Thyroid gland (tissue), 4 donors: ENCODE data around the gene FN3K. TPM values are rescaled to one million over a fixed set of nuclear protein-coding genes. Genes with fewer than 3 reads are reported as not detected.
A peak's percentile ranks its signal among the peaks of the same experiment; 100 is the strongest.

Experiments used
- DNase-seq, 2 donors: peaks; one replicate each; pipeline ENCODE4 v3.0.0-alpha.2; 2019
- H3K27ac ChIP-seq, 3 donors: fragments of 200-600 bp; sonication (generic); 1 replicate in 2 of 3; 2 replicates in 1 of 3; pipeline ENCODE4 v1.5.1; 2016 to 2019; ENCODE audit warnings: mild to moderate bottlenecking in 1 of 3, moderate library complexity in 1 of 3
- H3K27me3 ChIP-seq: fragments of 200-600 bp; sonication (generic); one replicate; pipeline ENCODE4 v1.5.1; 2019
- H3K36me3 ChIP-seq, 2 donors: fragments of 200-600 bp; sonication (generic); one replicate each; pipeline ENCODE4 v1.5.1; 2016 to 2019
- H3K4me1 ChIP-seq, 2 donors: fragments of 200-600 bp; sonication (generic); one replicate each; pipeline ENCODE4 v1.5.1; 2017 to 2019
- H3K4me3 ChIP-seq, 3 donors: fragments of 200-600 bp; sonication (generic); replicated peaks in 1 of 3; 1 replicate in 2 of 3; 2 replicates in 1 of 3; pipeline ENCODE4 v1.5.1; 2016; ENCODE audit warnings: mild to moderate bottlenecking in 1 of 3
- H3K9me3 ChIP-seq: fragments of 200-600 bp; sonication (generic); one replicate; pipeline ENCODE4 v1.5.1; 2017
- POLR2A ChIP-seq, 2 donors: fragments of 450-650 bp; IDR thresholded peaks; one replicate each; pipeline ENCODE4 v1.6.1; 2017; ENCODE audit warnings: antibody characterized with exemption in 2 of 2, mild to moderate bottlenecking in 2 of 2, moderate library complexity in 1 of 2
- WGBS, 2 donors: methylation state at CpG; one replicate each; pipeline ENCODE4 v1.1.5; 2017; 5-methylcytosine and 5-hydroxymethylcytosine counted together
- intact Hi-C: fragments of 100-400 bp; cut with DNase I; formaldehyde crosslinking; loops from one replicate; pipeline ENCODE4 v1.15.1; 2023
- total RNA-seq, 4 donors: library from RNA; depleted of rRNA; stranded (reverse); fragments of >200 nt; gene quantifications; one replicate each; pipeline ENCODE4 v1.2.3, GENCODE V29; 2016
- TF ChIP-seq, protein P1 (sequence below), 6 experiments: fragments of 200-600 bp in 3 of 6; fragments of 450-650 bp in 3 of 6; sonication (generic) in 3 of 6; IDR thresholded peaks; one replicate each; pipeline ENCODE4 v1.5.1; 2016 to 2019; ENCODE audit warnings: antibody characterized with exemption in 6 of 6, mild to moderate bottlenecking in 2 of 6, inconsistent platforms in 1 of 6, moderate library complexity in 1 of 6

Gene FN3K
- total RNA-seq, 4 donors from 2014 or later, result 7.2 to 13.3 (median 12.0) TPM

DNA sequence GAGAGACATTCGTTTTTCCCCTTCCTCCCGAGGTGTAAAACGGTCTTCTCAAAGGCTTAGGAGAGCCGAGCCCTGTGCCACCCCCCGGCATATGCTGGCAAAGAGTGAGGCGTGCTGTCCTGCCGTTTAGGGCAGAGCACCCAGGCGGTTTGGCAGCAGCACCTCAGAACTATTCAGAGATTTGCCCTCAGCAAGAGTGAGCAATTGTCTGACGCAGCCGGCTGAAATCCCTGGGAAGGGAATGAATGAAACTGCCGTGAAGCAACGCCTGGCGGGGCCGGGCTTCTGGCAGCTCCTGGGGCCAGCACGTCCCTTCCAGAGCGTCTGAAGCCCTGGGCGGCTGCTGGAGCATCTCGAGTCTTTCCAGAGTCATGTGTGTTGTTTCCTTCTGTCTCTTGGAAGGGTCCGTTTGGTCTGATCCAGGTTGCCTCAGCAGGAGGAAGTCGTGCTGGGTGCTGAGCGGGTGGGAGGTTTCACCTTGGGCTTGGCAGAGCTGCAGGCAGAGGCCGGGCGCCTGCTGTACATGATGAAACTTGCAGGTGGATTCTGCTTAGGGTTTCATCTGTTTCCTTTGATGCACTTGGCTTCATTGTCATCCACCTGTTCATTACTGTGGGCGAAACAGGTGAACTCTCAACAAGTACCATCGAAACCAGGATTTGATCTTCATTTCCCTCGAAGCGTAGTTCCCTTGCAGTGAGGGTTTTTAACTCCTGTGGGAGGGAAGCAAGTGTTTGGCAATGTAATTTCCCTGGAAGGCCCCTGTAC, 51.9 kb downstream of the FN3K start:
- no peaks in the 10 kb centered on the region for H3K9me3 ChIP-seq
- peaks cover under 1 to 4% of the 10 kb centered on the region in 2 donors for H3K4me1 ChIP-seq
- DNase-seq, result no peak
- WGBS, 2 donors, result 82 to 87% methylated on average over 27 of the region's 27 CpGs
- intact Hi-C loops, result no loop called here
- no peak overlapping the region for H3K27ac ChIP-seq
- no peaks in the 10 kb centered on the region for H3K27me3 ChIP-seq
- H3K36me3 ChIP-seq, result peaks cover 0 to 3% of the 10 kb centered on the region in 2 donors
- no peak overlapping the region for H3K4me3 ChIP-seq
- TF ChIP-seq, protein P1, sequence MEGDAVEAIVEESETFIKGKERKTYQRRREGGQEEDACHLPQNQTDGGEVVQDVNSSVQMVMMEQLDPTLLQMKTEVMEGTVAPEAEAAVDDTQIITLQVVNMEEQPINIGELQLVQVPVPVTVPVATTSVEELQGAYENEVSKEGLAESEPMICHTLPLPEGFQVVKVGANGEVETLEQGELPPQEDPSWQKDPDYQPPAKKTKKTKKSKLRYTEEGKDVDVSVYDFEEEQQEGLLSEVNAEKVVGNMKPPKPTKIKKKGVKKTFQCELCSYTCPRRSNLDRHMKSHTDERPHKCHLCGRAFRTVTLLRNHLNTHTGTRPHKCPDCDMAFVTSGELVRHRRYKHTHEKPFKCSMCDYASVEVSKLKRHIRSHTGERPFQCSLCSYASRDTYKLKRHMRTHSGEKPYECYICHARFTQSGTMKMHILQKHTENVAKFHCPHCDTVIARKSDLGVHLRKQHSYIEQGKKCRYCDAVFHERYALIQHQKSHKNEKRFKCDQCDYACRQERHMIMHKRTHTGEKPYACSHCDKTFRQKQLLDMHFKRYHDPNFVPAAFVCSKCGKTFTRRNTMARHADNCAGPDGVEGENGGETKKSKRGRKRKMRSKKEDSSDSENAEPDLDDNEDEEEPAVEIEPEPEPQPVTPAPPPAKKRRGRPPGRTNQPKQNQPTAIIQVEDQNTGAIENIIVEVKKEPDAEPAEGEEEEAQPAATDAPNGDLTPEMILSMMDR (IDR thresholded peaks at IDR 0.05), result no peak

DNA sequence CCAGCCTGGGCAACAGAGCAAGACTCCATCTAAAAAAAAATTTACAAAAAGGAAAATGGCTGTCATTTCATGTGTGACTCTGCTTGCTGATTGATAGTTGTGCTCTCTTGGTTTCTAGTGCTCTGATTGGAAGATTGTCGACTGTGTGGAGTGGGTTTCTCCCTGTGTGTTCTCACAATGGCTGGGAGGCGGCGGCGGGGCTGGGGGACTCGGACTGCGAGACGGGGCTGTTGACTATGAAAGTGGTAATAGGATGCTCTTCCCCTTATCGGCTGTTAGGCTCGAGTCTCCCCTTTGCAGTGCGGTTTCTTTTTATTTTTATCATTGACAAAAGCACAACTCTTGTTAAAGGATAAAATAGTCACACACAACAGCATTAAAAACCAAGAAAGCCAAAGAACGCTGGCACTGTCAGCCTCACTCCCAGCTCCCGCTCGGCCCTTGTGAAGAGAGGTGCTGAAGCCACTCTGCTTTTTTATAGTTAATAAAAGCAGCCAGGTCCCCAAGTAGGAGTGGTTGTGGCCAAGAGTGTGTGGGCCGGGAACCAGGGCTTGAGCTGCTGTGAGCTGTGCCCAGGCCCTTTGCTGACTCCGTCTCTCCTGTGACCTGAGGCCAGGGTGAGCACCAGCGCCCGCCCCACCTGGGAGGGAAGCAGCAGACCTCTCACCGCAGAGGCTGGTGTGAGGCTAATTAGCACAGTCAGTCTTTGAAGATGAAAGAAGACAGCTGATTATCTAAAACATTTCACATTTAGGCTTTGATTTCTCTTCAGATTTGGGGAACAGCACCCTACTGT, 53.0 kb downstream of the FN3K start:
- no peak overlapping the region for H3K4me3 ChIP-seq
- DNase-seq, result peak in 1 of 2 donors; percentile 19
- no peaks in the 10 kb centered on the region for H3K9me3 ChIP-seq
- H3K27me3 ChIP-seq, result no peaks in the 10 kb centered on the region
- H3K36me3 ChIP-seq, result peaks cover 0 to 2% of the 10 kb centered on the region in 2 donors
- H3K4me1 ChIP-seq, result no peaks in the 10 kb centered on the region
- no peak overlapping the region for H3K27ac ChIP-seq
- intact Hi-C loops, result no loop called here
- no peak for TF ChIP-seq POLR2A (IDR thresholded peaks at IDR 0.05)
- TF ChIP-seq, protein P1 (IDR thresholded peaks at IDR 0.05), result no peak
- WGBS, 2 donors, result 84 to 87% methylated on average over 17 to 18 of the region's 18 CpGs

DNA sequence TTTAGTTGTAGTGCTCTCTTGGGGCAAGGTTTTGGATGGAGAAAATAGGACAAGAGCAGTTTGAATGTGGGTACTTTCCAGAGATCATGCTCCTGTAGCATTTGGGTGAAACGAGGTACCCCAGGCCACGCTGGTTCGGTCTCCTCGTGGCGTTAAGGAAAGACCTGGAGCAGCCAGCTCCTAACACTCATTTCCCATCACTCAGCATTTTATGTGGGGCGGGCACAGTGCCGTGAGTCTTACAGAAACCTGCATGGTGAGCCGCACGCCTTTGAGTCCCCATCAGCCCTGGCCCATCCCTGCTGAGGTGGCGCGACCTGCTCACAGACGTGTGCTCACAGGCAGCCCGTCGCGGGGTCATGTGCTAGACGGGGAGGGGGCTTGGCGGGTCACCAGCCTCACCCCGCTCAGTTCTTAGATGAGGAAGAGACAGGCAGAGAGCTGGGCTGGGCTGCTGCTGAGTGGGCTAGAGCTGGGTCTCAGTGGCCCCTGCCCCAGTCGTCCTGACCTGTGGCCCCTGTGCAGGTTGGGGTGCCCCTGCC, 53.7 kb downstream of the FN3K start:
- Histone ChIP-seq H3K36me3 (no peaks in the 10 kb centered on the region), H3K9me3 (no peaks in the 10 kb centered on the region), H3K27me3 (no peaks in the 10 kb centered on the region), H3K27ac (no peak overlapping the region), H3K4me3 (no peak overlapping the region), H3K4me1 (no peaks in the 10 kb centered on the region)
- TF ChIP-seq, protein P1 (IDR thresholded peaks at IDR 0.05), result no peak
- TF ChIP-seq POLR2A (IDR thresholded peaks at IDR 0.05), result no peak
- 93 to 97% methylated on average over 15 to 19 of the region's 19 CpGs for WGBS, 2 donors
- intact Hi-C loops, result no loop called here
- no peak for DNase-seq

DNA sequence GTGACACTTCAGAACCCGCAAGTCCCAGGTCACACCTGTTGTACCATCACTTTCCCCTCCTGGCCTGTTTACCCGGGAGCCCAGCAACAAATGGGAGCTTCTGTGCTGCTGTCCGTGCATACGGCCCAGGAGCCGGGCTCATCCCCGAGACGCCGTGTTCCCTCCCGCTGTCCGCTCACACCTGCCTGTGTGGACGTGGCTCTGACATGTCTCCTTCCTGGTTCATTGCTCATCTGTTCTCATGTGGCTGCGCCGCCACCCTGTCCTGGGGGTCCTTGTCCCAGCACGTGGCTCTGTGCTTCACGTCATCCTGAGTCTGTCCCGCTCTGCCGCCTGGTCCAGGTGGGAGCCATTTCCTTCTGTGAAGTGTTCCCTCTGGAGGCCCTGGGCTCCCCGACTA, 54.4 kb downstream of the FN3K start:
- H3K4me1 ChIP-seq, result no peaks in the 10 kb centered on the region
- no peak overlapping the region for H3K4me3 ChIP-seq
- intact Hi-C loops, result no loop called here
- H3K27ac ChIP-seq, result no peak overlapping the region
- no peaks in the 10 kb centered on the region for H3K9me3 ChIP-seq
- no peaks in the 10 kb centered on the region for H3K27me3 ChIP-seq
- DNase-seq, result no peak
- no peaks in the 10 kb centered on the region for H3K36me3 ChIP-seq
- WGBS, 2 donors, result 96 to 98% methylated on average over 18 of the region's 18 CpGs
- TF ChIP-seq POLR2A (IDR thresholded peaks at IDR 0.05), result no peak
- TF ChIP-seq, protein P1 (IDR thresholded peaks at IDR 0.05), result no peak

DNA sequence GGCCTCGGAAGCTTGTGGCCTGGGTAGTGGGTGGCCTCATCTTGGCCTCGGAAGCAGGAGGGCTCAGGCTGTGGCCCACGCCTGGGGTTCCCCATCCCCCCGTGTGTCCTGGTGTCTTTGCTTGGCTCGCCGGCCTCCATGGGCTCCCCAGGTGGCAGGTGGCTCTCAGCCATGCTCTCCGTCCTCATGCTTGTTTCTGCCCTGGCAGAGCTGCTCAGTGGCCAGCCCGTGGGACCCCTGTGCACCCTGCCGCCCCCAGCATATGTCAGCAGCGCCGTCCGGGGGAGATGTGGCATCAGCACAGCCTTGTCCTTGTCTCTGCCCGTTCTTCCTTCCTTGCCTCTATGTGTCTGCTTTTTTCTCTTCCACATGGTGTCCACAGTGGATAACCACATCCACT, 55.0 kb downstream of the FN3K start:
- intact Hi-C loops, result no loop called here
- TF ChIP-seq, protein P1 (IDR thresholded peaks at IDR 0.05), result no peak
- no peak for TF ChIP-seq POLR2A (IDR thresholded peaks at IDR 0.05)
- DNase-seq, result no peak
- WGBS, 2 donors, result 95 to 97% methylated on average over 7 to 13 of the region's 13 CpGs
- no peak overlapping the region for H3K27ac ChIP-seq
- H3K9me3 ChIP-seq, result no peaks in the 10 kb centered on the region
- no peaks in the 10 kb centered on the region for H3K4me1 ChIP-seq
- no peaks in the 10 kb centered on the region for H3K36me3 ChIP-seq
- no peaks in the 10 kb centered on the region for H3K27me3 ChIP-seq
- no peak overlapping the region for H3K4me3 ChIP-seq
